ENCODE data around the gene KRTAP10-12. TPM values are rescaled to one million over a fixed set of nuclear protein-coding genes. Genes with fewer than 3 reads are reported as not detected.
"Not testable (repeated sequence)": the region's sequence is repeated elsewhere in the genome, so short reads cannot be mapped to it uniquely, and the experiment has no call there.

Gene KRTAP10-12
- total RNA-seq, 3 donors from 2014 or later: not detected

DNA sequence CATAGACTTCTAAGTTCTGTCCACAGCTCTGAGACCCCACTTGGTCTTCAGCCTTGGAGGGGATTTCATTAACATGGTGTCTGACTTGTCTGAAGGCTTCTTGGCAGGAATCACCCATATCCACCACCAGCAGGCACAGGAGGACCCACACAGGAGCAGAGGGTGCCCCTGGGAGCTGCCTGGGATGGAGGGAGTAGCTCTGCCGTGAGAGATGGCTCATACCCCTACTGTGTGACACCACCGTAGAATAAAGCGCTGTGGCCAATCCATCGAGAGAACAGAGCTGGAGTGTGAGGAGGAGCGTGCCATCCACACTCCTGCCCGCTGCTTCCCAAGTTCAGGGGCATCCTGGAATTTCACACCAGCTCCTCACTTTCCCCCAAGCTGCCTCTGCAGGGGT, 11.9 kb upstream of the KRTAP10-12 start:
- not testable (repeated sequence) for ATAC-seq; H3K36me3 Mint-ChIP-seq (ENCODE audit: insufficient read depth); H3K9me3 Mint-ChIP-seq; H3K4me3 Mint-ChIP-seq; H3K4me1 Mint-ChIP-seq (ENCODE audit: low read depth); DNase-seq
- H3K27me3 Mint-ChIP-seq (ENCODE audit: low read depth): peaks cover 12% of the 10 kb centered on the region

DNA sequence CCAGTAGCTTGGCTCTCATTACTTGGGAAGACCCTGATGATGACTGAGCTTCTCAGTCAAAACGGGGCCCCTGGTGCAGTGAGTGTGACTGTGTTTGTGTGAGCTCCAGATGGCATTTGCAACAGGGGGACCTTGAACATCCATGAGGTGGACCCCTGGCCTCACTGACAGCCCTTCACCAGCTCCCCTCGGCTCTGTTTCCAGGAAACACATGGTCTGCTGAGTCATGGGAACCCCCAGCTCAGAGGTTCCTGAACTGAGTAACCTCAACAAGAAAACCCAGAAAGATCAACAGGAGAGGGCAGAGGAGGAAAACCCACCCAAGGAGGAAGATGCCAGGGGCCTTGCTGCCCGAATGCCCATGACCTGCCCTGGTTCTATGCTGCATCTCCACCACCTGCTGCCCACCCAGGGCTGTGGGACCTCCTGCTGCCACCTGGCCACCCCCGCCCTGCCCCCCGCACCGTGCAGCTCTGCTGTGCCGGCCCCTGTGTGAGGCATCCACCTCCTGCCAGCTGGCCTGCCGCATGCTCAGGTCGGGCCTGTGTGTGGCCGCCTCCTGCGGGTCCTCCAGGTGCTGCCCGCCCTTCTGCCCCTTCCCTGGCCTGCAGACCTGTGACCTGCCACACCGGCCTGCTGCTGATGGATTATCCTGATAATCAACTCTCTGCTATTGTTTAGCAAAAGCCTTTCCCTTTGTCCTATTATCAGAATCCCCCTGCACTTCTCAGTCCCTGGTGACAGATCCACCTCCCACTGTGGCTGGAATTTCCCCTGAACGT, 10.8 kb upstream of the KRTAP10-12 start:
- H3K9me3 Mint-ChIP-seq: no peaks in the 10 kb centered on the region
- no peak overlapping the region for H3K4me3 Mint-ChIP-seq
- DNase-seq (no peak), ATAC-seq (peak; percentile 21 to 46)
- H3K4me1 Mint-ChIP-seq (ENCODE audit: low read depth): peaks cover 9% of the 10 kb centered on the region
- H3K36me3 Mint-ChIP-seq (ENCODE audit: insufficient read depth): no peaks in the 10 kb centered on the region
- H3K27me3 Mint-ChIP-seq (ENCODE audit: low read depth): peaks cover 14% of the 10 kb centered on the region

DNA sequence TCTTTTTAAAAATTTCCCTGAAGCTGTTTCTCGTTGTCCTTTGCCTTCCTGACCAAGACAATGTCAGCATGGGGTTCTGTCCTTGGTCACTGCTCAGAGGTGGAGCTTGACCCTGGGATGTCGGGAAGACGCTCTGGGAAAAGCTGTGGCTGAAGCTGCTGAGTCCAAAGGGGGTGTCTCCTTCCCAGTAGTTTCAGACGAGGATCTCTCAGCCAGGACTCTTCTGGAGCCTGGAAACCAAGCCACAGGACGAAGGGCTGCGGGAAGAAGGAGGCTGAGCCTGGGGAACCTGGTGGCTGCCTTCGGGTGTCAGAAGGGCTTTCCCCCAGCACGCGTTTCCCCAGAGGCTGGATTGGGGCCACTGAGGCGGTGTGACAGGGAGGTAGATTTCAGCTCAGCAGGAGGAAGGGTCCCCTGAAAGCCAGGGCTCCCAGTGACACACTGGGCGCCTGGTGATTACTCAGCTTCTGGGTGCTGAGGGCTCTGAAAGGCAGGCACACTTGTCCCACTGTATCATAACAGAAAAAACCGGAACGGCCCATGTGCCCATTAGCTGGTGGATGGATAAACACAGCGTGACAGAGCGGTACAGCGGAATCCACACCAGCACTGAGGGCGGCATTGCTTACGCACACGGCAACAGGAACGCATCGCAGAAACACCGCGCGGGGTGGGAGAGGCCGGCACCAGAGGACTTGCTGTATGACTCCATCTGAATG, 10.0 kb upstream of the KRTAP10-12 start:
- DNase-seq (no peak), ATAC-seq (no peak)
- no peaks in the 10 kb centered on the region for H3K36me3 Mint-ChIP-seq (ENCODE audit: insufficient read depth)
- H3K4me1 Mint-ChIP-seq (ENCODE audit: low read depth): peaks cover 16% of the 10 kb centered on the region
- no peak overlapping the region for H3K4me3 Mint-ChIP-seq
- no peaks in the 10 kb centered on the region for H3K9me3 Mint-ChIP-seq
- H3K27me3 Mint-ChIP-seq (ENCODE audit: low read depth): peaks cover 15% of the 10 kb centered on the region

DNA sequence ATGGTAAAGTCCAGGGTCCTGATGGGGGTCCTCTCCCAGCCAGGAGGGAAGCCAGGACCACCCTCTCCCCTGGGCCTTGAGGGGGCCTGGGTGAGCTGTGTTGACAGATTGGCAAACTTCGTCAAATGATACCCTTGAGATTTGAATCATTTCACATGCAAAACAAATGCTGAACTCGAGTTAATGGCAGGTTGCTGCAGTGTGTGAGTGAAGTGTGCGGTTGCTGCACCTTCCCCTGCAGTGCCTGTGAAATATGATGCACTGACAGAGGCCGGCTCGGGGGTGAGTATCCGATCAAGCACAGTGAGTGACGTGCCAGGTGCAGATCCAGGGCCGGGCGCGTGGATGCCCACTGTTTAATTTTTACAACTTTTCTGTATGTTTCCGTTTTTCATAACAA, 9.3 kb upstream of the KRTAP10-12 start:
- DNase-seq (no peak), ATAC-seq (no peak)
- H3K27me3 Mint-ChIP-seq (ENCODE audit: low read depth): peaks cover 15% of the 10 kb centered on the region
- no peak overlapping the region for H3K4me3 Mint-ChIP-seq
- H3K4me1 Mint-ChIP-seq (ENCODE audit: low read depth): peaks cover 16% of the 10 kb centered on the region
- H3K9me3 Mint-ChIP-seq: peaks cover 5% of the 10 kb centered on the region
- no peaks in the 10 kb centered on the region for H3K36me3 Mint-ChIP-seq (ENCODE audit: insufficient read depth)

DNA sequence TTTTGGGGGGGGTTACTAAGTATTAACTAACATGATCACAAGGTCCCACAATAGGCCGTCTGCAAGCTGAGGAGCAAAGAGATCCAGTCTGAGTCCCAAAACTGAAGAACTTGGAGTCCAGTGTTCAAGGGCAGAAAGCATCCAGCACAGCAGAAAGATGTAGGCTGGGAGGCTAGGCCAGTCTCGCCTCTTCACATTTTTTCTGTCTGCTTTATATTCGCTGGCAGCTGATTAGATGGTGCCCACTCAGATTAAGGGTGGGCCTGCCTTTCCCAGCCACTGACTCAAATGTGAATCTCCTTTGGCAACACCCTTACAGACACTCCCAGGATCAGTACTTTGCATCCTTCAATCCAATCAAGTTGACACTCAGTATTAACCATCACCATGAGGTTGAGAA, 7.2 kb upstream of the KRTAP10-12 start:
- peaks cover 15% of the 10 kb centered on the region for H3K27me3 Mint-ChIP-seq (ENCODE audit: low read depth)
- not testable (repeated sequence) for ATAC-seq; DNase-seq; H3K4me3 Mint-ChIP-seq; H3K36me3 Mint-ChIP-seq (ENCODE audit: insufficient read depth)
- peaks cover 18% of the 10 kb centered on the region for H3K9me3 Mint-ChIP-seq
- peaks cover 20% of the 10 kb centered on the region for H3K4me1 Mint-ChIP-seq (ENCODE audit: low read depth)

DNA sequence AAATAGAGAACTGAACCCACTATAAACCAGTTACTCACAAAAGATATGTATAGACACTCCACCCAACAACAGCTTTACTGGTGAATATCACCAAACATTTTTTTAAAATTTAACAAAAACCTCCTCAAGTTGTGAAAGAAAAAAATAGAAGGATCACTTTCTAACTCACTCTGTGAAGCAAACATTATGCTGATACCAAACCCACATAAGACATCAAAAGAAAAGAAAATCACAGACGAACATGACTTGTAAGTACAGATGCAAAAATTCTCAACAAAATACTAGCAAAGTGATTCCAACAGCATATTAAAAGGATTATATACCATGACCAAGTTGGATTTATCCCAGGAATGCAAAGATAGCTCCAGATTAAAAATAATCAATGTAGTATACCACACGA, 5.3 kb upstream of the KRTAP10-12 start:
- peaks cover 18% of the 10 kb centered on the region for H3K9me3 Mint-ChIP-seq
- H3K27me3 Mint-ChIP-seq (ENCODE audit: low read depth): peaks cover 9% of the 10 kb centered on the region
- no peak overlapping the region for H3K4me3 Mint-ChIP-seq
- peaks cover 20% of the 10 kb centered on the region for H3K4me1 Mint-ChIP-seq (ENCODE audit: low read depth)
- no peaks in the 10 kb centered on the region for H3K36me3 Mint-ChIP-seq (ENCODE audit: insufficient read depth)
- DNase-seq (no peak), ATAC-seq (no peak)

DNA sequence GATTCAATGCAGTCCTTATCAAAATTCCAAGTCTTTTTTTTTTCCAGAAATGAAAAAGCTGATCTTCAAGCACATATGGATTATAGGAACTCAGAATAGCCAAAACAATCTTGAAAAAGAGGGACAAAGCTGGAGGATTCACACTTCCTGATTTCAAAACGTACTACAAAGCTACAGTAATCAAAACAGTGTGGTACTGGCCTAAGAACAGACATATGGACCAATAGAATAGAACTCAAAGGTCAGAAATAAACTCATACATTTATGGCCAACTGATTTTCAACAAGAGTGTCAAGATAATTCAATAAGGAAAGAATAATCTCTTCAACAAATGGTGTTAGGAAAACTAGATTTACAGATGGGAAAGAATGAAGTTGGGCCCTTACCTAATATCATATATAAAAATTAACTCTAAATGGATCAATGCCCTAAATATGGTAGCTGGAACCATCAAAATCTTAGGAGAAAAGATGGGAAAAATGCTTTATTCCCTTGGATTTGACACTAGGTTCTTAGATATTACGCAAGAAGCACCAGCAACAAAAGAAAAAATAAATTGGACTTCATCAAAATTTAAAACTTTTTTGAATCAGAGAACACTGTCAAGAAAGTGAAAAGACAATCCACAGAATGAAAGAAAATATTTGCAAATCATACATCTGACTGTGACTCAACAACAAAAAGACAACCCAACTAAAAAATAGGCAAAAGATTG, 4.0 kb upstream of the KRTAP10-12 start:
- H3K27me3 Mint-ChIP-seq (ENCODE audit: low read depth): peaks cover 19% of the 10 kb centered on the region
- H3K4me1 Mint-ChIP-seq (ENCODE audit: low read depth): peaks cover 20% of the 10 kb centered on the region
- H3K9me3 Mint-ChIP-seq: peaks cover 18% of the 10 kb centered on the region
- H3K36me3 Mint-ChIP-seq (ENCODE audit: insufficient read depth): no peaks in the 10 kb centered on the region
- no peak overlapping the region for H3K4me3 Mint-ChIP-seq
- ATAC-seq (no peak), DNase-seq (no peak)

DNA sequence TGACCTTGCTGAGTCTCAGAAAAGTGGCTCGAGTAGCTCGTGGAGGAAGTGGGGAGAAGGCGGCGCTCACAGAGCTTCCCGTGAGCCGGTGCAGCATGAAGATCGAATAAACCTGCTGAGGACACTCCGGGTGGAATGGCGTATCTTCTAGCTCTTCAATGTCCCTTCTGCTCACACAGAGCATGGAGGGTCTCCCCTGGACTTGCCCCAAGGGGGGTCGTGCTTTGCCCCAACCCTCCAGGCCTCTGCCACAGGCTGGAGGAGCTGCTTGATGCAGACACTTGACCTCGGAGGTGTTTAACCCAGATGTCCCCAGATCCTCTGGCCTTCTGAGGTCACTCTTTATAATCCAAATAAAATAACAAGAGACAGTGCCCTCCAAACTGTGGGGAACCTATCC, 2.2 kb upstream of the KRTAP10-12 start:
- H3K4me3 Mint-ChIP-seq: no peak overlapping the region
- peaks cover 18% of the 10 kb centered on the region for H3K9me3 Mint-ChIP-seq
- H3K27me3 Mint-ChIP-seq (ENCODE audit: low read depth): peaks cover 34% of the 10 kb centered on the region
- no peaks in the 10 kb centered on the region for H3K36me3 Mint-ChIP-seq (ENCODE audit: insufficient read depth)
- peaks cover 20% of the 10 kb centered on the region for H3K4me1 Mint-ChIP-seq (ENCODE audit: low read depth)
- no peak for DNase-seq
- ATAC-seq: no peak

DNA sequence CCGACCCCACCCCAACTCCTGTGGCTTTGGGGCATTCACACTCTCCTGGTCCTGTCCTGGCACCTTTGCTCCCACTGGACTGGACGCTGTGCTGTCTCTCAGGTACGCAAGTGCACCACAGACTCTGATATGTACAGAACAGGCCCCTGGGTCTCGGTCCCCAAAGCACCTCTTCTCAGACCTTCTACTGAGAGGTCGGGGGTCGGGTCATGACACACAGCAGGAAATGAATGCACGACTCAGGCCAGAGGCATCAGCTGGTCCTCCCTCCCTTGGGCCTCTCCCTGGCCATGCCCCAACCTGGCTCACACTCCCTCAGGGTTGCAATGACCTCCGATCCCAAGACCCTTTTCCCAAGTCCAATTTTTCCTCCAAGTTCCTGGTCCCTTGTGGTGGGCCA, 1.8 kb upstream of the KRTAP10-12 start:
- H3K4me1 Mint-ChIP-seq (ENCODE audit: low read depth): peaks cover 20% of the 10 kb centered on the region
- no peak overlapping the region for H3K4me3 Mint-ChIP-seq
- peaks cover 18% of the 10 kb centered on the region for H3K9me3 Mint-ChIP-seq
- peaks cover 36% of the 10 kb centered on the region for H3K27me3 Mint-ChIP-seq (ENCODE audit: low read depth)
- ATAC-seq: no peak
- no peaks in the 10 kb centered on the region for H3K36me3 Mint-ChIP-seq (ENCODE audit: insufficient read depth)
- no peak for DNase-seq

DNA sequence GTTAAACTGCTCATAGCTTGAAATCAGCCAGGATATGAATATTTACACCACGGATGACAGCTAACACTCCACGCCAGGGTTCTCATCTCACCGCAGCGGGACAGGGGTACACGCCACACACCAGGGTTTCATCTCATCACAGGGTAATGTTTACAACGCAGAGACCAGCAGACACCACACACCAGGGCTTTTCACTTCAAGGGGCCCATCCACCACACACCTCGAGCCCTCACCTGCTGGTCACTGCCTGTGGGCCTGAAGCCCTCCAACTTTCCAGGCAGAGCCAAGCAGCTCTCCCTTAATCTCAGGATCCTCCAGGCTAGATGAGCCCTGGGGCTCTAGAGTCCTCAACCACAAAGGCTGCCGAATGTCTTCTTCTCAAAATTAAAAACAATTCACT, 1.3 kb upstream of the KRTAP10-12 start:
- Mint-ChIP-seq H3K4me1 (ENCODE audit: low read depth) (peaks cover 20% of the 10 kb centered on the region), H3K27me3 (ENCODE audit: low read depth) (peaks cover 39% of the 10 kb centered on the region), H3K36me3 (ENCODE audit: insufficient read depth) (no peaks in the 10 kb centered on the region), H3K4me3 (no peak overlapping the region), H3K9me3 (peaks cover 18% of the 10 kb centered on the region)
- ATAC-seq: no peak
- DNase-seq: no peak

DNA sequence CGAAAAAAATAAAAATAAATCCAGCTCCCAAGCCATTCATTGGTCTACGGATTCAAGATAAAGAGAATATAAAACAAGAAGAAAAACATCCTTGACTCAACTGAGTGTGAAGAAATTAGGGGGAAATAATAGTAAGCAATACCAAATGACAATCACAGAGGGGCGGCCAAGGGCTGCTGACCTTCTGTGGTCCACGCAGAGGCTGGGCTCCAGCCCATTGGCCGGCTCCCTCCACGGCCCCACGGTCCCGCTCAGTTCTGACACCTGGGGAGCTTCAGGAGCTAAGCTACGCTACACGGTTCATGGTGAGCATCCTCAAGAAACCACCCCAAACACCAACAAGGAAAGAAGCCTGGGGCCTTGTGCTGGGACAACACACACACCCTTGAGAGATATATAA, 400 bp upstream of the KRTAP10-12 start:
- Mint-ChIP-seq H3K36me3 (ENCODE audit: insufficient read depth) (no peaks in the 10 kb centered on the region), H3K4me1 (ENCODE audit: low read depth) (peaks cover 13% of the 10 kb centered on the region), H3K4me3 (no peak overlapping the region), H3K9me3 (peaks cover 18% of the 10 kb centered on the region), H3K27me3 (ENCODE audit: low read depth) (peaks cover 45% of the 10 kb centered on the region)
- no peak for DNase-seq
- ATAC-seq: no peak

DNA sequence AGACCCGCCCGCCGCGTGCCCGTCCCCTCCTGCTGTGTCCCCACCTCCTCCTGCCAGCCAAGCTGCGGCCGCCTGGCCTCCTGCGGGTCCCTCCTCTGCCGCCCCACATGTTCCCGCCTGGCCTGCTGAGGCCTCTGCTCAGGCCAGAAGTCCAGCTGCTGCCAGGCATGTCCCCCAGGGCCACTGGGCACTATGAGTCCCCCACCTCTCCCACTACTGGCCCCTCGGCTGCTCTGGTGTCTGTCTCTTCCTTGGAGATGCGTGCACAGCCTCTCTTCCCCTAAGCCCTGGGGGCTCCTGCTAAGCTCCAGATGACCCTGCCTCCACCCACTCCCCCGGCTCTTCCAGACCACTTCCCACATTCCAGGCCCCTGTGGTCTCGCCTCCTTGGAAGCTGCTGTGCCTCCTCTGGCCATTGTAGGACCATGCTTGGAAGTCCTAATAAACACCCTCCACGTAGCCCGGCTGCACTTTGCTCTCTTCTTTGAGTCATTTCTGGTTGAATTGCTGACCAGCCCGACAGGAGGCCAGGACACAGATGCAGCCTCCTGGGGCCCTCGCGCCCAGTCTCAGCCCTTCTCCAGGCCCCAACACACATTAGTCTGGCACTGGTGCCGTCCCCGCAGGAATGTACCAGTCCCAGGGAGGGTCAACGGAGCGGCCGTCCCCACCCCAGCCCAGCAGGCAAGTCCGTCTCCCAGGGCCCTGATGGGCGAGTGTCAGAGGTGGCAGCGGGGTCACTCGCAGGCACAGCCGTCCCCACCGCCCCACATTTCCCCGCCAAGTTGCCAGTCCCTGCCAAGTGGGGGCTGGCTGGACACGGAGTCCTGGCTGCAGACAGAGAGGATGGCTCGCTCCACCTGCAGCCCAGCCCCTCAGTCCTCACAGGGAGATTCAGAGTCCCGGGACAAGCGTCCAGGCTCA, 1.1 kb downstream of the KRTAP10-12 start:
- peaks cover 10% of the 10 kb centered on the region for H3K4me1 Mint-ChIP-seq (ENCODE audit: low read depth)
- H3K4me3 Mint-ChIP-seq: no peak overlapping the region
- H3K27me3 Mint-ChIP-seq (ENCODE audit: low read depth): peaks cover 57% of the 10 kb centered on the region
- no peaks in the 10 kb centered on the region for H3K36me3 Mint-ChIP-seq (ENCODE audit: insufficient read depth)
- peaks cover 9% of the 10 kb centered on the region for H3K9me3 Mint-ChIP-seq
- ATAC-seq: no peak
- DNase-seq: no peak

DNA sequence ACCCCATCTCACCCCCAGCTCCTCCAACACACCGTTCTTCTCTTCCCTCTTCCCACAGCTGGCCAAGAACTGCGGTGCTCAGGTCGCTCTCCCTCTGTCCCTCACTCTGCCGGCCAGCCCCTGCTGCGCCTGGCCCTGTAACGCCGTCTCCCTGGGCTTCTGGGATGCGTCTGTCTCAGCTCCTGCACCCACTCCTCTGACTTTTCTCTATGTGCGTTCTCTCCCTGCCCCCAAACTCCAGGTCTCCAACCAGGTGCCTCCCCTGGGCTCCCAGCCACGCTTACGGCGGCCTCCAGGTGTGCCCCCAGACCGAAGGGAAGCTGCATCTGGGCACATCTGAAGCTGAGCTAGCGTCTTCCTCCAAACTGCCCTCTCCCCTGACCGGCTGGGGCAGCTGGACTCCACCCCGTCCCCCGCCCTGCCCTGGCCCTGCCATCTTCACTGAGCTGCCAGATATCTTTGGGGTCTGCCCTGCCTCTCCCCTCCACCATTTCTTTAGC, 2.6 kb downstream of the KRTAP10-12 start:
- no peak for DNase-seq
- ATAC-seq: no peak
- H3K36me3 Mint-ChIP-seq (ENCODE audit: insufficient read depth): no peaks in the 10 kb centered on the region
- H3K4me3 Mint-ChIP-seq: no peak overlapping the region
- peaks cover 69% of the 10 kb centered on the region for H3K27me3 Mint-ChIP-seq (ENCODE audit: low read depth)
- peaks cover 6% of the 10 kb centered on the region for H3K4me1 Mint-ChIP-seq (ENCODE audit: low read depth)
- no peaks in the 10 kb centered on the region for H3K9me3 Mint-ChIP-seq

Data from activated T-cell treated with anti-CD3 and anti-CD28 coated beads, Interleukin-2, amount 50 U/mL, for 4 hours (primary cell).